GM12874 (cell line): Measurements from ENCODE around the gene ZNF281.

ENCODE experiments used
- TF ChIP-seq, protein P1 (sequence below): IDR thresholded peaks from 2 replicates; pipeline ENCODE4 v1.5.1; 2011; ENCODE audit warnings: low read depth, mild to moderate bottlenecking, control low read depth, low read length, moderate library complexity; ENCODE audit not compliant: insufficient read depth

Gene ZNF281

DNA sequence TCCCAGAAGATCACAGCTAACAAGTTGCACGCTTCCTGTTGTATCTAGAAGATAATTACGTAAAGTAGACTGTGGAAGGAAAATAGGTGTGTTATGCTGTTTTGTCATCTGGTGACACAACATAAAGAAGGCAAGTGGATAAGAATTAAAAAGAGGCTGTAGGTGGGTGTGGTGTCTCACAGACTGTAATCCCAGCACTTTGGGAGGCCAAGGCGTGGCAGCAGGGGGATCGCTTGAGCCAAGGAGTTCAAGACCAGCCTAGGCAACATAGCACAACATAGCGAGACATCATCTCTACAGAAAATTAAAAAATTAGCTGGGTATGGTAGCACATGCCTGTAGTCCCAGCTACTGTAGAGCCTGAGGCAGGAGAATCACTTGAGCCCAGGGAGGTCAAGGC is 17.9 kb upstream of the ZNF281 start:
- TF ChIP-seq, protein P1, sequence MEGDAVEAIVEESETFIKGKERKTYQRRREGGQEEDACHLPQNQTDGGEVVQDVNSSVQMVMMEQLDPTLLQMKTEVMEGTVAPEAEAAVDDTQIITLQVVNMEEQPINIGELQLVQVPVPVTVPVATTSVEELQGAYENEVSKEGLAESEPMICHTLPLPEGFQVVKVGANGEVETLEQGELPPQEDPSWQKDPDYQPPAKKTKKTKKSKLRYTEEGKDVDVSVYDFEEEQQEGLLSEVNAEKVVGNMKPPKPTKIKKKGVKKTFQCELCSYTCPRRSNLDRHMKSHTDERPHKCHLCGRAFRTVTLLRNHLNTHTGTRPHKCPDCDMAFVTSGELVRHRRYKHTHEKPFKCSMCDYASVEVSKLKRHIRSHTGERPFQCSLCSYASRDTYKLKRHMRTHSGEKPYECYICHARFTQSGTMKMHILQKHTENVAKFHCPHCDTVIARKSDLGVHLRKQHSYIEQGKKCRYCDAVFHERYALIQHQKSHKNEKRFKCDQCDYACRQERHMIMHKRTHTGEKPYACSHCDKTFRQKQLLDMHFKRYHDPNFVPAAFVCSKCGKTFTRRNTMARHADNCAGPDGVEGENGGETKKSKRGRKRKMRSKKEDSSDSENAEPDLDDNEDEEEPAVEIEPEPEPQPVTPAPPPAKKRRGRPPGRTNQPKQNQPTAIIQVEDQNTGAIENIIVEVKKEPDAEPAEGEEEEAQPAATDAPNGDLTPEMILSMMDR, result no peak

DNA sequence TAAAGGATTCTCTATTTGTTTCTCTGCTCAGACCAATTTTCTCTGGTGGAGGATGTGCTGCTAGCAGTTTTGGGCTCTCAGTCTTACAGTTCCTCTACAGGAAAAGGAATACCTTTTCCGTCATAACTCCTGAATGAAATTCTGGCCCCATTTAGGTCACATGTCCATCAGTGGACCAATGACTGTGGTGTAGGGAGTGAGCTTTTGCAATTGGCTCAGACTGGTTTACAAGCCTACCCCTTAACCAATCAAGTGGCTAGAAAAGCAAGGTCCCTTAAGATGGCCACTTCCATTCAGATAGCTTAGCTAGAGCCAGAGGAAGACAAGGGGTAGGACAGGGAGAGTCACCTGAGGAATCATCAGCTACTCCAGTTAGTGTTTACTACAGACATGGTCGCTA is 16.4 kb upstream of the ZNF281 start:
- TF ChIP-seq, protein P1, result no peak

DNA sequence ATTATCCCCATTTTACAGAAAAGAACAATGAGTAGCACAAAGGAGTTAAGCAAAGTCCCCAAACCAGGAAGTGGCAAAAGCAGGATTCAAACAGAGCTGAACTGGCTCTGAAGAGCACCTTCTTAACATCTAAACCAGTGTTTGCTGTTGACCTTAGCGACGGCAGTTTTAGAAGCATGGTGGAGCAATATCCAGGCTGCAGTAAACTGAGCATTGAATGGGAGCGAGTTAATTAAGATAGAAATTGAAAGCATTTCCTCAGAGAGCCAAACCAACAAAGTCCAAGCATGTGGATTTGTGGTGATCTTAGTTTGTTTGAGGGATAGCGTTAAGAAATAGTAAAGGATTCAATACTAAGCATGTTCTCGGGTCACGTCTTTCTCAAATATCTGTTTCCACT is 13.4 kb upstream of the ZNF281 start:
- TF ChIP-seq, protein P1, result no peak

- TF ChIP-seq, protein P1, result no peak
Observed at GRCh38 chr1:200422211-200422610, 12.4 kb upstream of the ZNF281 start.

DNA sequence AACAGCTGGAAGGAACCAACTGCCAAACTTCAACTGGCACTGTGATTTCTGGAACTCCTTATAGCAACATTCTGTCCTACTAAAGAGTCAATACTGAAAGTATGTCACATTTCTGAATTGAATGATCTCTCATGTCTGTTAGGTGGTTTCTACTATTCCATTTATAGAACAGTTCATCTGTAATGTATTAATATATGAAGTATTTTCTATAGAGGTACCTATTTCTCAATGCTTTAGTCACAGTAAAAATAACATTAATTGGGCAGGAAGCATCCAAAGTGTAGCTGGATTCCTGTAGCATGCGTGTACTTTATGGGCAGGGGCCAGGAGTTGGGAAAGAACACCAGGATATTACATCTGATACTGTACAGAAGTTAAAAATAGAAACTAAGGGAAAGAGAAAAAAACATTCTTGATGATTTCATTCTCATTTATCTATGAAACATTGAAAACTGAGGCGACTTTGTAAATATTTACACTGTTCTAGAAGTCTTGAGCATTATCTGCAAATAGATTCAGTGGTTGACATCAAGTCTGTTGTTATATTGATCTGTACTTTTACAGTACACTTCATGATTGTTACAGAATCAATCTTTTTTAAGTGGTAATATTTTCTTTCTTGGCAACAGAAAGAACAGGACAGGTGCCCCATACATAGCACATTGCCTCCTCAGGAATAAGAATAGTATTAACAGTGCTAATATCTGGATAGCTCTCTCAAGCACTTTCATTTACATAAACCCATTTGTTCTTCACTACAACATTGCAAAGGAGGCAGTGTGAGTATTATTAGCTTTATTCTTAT is 6.2 kb upstream of the ZNF281 start:
- TF ChIP-seq, protein P1, result no peak

GRCh38 chr1:200415227-200415626 is 5.4 kb upstream of the ZNF281 start:
- TF ChIP-seq, protein P1, result no peak

DNA sequence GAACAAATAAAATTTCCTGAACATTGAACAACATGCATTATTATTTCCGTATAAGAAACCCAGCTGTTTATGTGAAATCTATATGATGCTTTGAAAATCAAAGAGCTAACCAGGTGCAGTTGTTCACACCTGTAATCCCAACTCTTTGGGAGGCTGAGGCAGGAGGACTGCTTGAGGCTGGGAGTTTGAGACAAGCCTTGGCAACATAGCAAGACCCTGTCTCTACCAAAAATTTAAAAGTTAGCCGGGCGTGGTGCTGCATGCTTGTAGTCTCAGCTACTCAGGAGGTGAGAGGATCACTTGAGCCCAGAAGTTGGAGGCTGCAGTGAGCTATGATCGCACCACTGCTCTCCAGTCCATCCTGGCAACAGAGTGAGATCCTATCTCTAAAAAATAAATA is 4.8 kb upstream of the ZNF281 start:
- TF ChIP-seq, protein P1, result no peak
